Measurements from ENCODE around the gene HGS.

DNA sequence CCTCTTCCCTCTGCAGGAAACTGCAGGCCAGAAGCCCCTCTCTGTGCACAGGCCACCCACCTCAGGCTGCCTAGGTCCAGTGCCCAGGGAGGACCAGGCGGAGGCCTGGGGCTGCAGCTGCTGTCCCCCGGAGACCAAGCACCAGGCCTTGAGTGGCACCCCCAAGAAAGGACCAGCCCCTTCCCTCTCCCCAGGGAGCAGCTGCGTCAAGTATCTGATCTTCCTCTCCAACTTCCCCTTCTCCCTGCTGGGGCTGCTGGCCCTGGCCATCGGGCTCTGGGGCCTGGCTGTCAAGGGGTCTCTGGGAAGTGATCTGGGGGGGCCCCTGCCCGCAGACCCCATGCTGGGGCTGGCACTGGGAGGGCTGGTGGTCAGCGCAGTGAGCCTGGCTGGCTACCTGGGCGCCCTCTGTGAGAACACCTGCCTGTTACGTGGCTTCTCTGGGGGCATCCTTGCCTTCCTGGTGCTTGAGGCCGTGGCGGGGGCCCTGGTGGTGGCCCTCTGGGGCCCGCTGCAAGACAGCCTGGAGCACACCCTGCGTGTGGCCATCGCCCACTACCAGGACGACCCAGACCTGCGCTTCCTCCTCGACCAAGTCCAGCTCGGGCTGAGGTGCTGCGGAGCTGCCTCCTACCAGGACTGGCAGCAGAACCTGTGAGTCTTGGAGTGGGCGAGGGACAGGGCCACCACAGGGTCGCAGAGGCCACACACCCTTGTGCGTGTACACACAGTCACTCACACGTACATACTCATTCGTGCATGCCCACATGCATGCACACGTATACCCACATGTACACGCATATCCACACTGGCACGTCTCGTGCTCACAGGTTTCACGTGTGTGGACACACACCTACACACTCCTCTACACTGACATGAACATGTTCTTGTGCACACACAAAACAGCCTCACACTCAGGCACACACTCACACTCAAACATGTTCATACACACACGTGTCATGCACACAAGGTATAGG, 38.5 kb upstream of the HGS start:
- TF ChIP-seq, protein P1, sequence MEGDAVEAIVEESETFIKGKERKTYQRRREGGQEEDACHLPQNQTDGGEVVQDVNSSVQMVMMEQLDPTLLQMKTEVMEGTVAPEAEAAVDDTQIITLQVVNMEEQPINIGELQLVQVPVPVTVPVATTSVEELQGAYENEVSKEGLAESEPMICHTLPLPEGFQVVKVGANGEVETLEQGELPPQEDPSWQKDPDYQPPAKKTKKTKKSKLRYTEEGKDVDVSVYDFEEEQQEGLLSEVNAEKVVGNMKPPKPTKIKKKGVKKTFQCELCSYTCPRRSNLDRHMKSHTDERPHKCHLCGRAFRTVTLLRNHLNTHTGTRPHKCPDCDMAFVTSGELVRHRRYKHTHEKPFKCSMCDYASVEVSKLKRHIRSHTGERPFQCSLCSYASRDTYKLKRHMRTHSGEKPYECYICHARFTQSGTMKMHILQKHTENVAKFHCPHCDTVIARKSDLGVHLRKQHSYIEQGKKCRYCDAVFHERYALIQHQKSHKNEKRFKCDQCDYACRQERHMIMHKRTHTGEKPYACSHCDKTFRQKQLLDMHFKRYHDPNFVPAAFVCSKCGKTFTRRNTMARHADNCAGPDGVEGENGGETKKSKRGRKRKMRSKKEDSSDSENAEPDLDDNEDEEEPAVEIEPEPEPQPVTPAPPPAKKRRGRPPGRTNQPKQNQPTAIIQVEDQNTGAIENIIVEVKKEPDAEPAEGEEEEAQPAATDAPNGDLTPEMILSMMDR (conservative IDR thresholded peaks at IDR 0.05; ENCODE audit: low read depth, low read length), result no peak
- no peak for TF ChIP-seq EZH2 (IDR thresholded peaks at IDR 0.05; ENCODE audit: borderline replicate concordance, low read depth, low read length, poor library complexity, severe bottlenecking)

Data from A673 (cell line).